GM18873 (cell line): ENCODE results near the gene MRPL44.

Experiments used
- ATAC-seq: cut with Tn5 transposase; IDR thresholded peaks from one replicate; pipeline ENCODE4 v1.9.1; 2021; ENCODE audit warnings: mild to moderate bottlenecking, moderate library complexity, moderate number of reproducible peaks; ENCODE audit not compliant: unreplicated experiment, low FRiP score

MRPL44 gene

GRCh38 chr2:223969315-223969714 is 12.1 kb downstream of the MRPL44 start:
- no peak for ATAC-seq

GRCh38 chr2:223969856-223970255 is 12.6 kb downstream of the MRPL44 start:
- no peak for ATAC-seq

DNA sequence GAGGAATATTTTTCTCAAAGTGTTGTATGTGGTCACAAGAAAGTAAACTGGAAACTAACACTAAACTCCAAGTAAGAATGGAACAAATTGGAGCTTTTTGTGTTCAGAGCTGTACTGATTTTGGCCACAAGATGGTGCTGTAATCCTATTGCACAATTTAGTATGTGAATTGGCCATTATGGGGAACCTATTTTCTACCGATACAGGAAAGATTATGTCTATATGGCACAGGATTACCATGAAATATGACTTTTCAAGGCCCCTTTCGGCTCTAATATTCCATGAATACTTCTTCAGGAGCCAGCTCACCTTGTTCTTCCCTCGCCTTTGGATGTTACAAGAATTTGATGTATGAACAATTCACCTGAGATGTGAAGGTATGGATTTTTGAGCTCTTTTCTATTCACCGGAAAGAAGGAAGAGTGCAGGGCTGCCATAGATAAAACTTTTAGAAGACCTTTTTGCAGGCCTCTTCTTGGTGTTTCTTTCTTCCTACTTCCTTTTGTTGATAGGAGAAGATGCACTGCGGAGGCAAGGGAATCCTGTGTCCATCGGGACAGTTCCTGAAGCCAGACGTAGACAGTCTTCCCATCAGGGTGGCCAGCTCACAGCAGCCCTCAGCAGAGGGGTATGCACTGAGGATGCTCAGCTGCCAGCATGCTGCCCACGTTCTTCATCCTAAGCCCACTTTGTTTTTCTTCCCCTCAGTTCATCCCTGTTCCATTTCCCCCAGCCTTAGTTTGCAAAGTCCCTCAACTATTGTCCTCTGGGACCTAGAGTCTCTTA is 13.3 kb downstream of the MRPL44 start:
- peak; percentile 67 for ATAC-seq

GRCh38 chr2:223971731-223972130 is 14.5 kb downstream of the MRPL44 start:
- ATAC-seq: no peak

GRCh38 chr2:223972656-223973102 is 15.4 kb downstream of the MRPL44 start:
- ATAC-seq: no peak

- no peak for ATAC-seq
Observed at GRCh38 chr2:223973606-223974005, 16.3 kb downstream of the MRPL44 start.

DNA sequence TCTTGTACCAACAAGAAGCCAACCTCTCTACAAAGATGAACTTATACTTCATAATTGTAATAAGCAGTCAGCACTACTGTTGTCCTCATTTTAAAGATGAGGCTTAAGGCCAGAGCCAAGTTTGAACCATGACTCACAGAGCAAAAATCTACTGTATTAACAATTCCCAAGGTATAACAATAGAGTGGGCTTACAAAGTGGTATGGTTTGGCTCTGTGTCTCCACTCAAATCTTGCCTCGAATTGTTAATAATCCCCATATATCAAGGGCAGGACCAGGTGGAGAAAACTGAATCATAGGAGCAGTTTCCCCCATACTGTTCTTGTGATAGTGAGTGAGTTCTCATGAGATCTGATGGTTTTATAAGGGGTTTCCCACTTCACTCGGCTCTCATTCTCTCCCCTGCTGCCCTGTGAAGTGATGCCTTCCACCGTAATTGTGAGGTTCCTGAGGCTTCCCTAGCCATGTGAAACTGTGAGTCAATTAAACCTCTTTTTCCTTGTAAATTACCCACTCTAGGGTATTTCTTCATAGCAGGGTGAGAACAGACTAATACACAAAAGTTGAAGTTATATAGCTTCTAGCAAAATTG is 19.5 kb downstream of the MRPL44 start:
- no peak for ATAC-seq

GRCh38 chr2:223978451-223978850 is 21.2 kb downstream of the MRPL44 start:
- no peak for ATAC-seq

DNA sequence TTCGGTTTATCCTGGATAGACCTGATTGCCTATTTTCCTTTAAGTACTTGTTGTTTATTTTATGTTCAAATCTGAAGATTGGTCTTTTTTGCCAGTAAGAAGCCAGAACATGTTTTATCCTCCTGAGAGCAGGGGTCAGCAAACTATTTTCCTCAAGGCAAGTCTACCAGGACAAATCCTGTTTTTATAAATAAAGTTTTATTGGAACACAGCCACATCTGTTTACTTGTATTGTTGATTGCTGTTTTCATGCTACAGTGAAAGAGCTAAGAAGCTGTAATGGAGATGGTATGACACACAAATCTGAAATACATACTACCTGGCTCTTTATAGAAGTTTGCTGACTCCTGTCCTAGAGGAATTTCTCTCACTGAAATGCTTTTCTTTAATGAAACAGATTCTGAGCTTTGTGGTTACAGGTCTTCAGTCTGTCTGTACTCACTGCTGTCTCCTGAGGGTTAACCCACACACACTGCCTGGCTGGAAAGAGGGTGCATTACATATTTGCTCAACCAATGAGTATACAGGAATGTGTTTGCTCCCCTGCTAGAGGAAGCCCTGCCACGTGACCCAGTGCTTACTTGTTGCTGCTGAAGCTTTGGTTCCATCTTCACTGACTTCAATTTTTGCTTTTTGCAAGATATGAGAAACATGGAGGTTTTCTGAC is 22.6 kb downstream of the MRPL44 start:
- ATAC-seq: no peak

GRCh38 chr2:223980397-223980735 is 23.1 kb downstream of the MRPL44 start:
- ATAC-seq: no peak

DNA sequence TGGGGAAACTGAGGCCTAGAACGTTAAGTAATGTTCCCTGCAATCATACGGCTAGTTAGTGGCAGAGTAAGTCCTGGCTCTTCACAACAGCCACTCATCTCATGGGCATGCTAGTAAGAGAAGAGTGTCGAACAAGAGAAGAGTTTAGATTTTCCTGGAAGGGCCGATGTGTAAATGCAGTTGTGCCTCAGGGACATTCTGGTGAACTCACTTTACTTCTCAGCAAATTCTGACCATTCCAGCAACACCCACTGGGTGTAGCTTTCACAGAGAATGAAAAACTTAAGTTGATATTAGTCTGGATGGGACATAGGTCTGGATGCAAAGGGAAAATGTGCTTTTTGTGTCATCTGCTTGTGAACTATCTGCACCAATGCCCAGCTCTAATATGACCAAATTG is 23.5 kb downstream of the MRPL44 start:
- no peak for ATAC-seq

DNA sequence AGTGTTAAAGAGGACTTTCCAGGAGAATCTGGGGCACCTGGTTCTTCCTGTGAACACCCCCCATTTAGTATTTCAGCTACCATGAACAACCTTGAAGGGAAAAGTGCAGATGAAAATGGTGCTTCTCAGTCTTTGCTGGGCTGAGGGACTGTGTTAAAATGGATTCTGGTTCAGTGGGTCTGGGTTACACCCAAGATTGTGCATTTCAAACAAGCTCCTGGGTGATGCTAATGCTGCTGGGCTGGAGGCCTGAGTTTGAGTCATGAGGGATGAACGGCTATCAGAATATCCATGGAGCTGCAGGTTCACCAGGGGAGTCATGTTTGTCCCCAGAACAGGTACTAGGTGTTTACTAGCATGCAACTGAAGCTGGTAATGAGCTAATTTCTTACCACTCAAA is 24.0 kb downstream of the MRPL44 start:
- ATAC-seq: no peak

- ATAC-seq: no peak
Observed at GRCh38 chr2:223989206-223989855, 32.1 kb downstream of the MRPL44 start.

DNA sequence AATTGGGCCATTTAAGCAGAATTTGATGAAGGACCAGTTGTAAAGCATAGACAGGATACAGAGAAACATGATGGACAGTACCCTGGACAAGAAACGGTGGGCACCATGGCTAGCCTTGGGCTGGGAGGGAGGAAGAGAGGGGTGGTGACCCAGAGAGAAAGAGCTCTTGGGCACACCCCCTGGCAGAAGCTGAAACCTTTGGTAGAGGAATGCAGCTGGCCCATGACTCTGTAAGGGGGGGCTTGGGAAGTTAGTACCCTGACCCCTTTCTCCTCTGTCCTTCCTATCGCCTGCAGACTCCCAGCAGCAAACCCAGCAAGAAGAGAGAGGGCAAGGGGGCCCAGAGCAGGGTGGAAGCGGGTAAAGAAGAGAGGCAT is 32.6 kb downstream of the MRPL44 start:
- no peak for ATAC-seq

DNA sequence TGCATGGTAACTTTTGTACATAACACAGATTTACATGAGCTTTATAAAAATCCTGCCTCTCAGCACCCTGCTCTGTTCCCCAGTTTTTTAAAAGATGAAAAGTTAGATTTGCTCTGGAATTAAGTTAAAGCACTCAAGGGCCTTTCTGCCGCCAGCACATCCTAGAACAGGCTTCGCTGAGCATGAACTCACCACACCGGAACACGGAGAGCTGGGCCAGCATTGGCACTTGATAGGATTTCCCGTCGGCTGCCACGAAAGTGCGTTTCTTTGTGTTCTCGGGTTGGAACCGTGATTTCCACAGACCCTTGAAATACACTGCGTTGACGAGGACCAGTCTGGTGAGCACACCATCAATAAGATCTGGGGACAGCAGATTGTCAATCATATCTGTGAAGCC is 34.3 kb downstream of the MRPL44 start:
- ATAC-seq: no peak

DNA sequence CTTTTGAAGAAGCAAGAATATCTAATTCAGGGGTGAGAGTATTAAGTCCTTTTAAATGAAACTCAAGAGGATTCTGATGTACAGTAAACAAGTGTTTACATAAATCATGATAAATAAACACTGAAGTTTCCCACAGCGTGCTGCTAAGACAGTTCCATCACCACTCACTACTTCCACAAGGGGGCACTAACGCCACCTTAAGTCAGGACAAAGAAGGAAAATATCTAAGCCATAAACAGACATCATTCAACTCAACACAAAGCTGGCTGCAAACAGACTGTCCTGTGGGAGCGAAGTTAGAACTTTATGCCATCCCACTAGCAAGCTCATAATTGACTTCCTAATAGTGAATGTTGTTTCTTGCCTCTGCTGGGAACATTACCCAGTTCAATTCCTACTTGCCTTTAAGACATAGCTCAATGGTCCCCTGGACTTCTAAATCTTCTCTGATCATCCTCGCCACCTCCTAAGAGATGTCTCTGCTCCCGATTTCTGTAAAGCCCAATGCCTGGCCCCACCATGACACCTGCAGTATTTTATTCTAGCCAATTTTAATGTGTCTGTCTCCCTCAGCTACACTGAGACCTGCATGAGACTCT is 36.5 kb downstream of the MRPL44 start:
- ATAC-seq: peak; percentile 54

DNA sequence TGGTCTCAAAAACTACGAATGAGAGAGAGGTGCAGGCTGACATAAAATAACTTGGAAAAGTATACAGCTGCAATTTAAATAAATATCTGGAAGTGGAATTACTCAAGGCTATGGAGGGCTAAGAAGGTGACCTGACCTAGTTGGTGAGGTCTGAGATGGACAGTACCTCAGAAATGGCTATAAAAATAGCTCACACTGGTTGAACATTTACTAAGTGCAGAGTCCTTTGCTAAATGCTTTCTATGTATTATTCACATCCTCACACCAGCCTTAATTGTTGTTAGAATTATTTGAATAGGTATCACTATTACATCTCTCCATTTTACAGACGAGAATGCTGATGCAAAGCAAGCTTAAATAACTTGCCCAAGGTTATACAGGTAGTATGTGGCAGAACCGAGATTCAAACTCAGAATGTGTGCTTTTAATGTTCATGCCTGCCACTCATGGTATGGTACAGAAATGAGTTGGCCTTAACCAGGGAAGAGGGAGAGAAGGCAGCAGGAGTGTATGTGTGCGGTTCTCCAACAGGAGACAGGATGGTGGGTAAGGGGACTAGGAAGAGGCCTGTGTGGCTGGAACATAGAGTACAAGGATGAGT is 37.4 kb downstream of the MRPL44 start:
- ATAC-seq: no peak

- no peak for ATAC-seq
Observed at GRCh38 chr2:223995569-223995968, 38.3 kb downstream of the MRPL44 start.

DNA sequence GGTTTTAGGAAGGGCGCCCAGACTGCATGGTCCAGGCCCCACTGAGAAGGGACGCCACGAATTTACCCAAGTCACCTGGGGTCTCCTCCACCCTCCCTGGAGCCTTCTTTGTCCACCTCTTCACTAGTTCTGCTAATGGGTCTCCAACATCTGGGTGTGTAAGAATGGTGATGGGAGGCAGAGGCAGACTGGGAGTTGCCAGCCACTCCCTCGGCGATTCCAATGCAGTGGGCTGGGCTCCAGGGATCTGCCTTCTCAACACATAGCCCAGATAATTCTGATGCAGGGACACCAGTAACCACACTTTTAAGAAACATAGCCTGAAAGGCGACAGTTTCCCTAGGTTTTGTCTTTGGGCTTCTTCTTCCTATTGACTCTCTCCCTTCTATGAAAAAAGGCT is 39.1 kb downstream of the MRPL44 start:
- no peak for ATAC-seq

- no peak for ATAC-seq
Observed at GRCh38 chr2:223997938-223998337, 40.7 kb downstream of the MRPL44 start.

DNA sequence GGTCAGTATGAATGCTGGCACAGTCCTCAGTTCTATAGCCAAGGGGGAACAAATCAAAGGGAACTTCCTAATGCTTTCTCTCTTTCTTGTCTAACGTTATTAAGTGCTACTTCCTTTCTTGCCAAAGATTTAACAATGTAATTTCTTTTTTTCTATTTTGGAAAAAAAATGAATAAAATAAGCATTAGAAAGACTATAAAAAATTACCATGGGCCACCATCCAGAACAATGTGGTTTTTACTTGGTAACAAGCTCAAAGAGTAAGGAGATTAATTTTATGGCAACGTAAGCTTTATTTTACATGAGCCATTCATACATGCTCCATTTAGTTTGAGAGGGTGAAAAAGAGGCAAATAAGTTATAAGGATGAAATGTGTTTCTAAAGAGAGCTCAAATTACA is 41.7 kb downstream of the MRPL44 start:
- ATAC-seq: no peak
